ENCODE results near the gene PDE4A. TPM values are rescaled to one million over a fixed set of nuclear protein-coding genes. Genes with fewer than 3 reads are reported as not detected.

PDE4A gene
- total and polyA plus RNA-seq, 2 experiments from 2014 or later, result 5.2 to 5.4 TPM

DNA sequence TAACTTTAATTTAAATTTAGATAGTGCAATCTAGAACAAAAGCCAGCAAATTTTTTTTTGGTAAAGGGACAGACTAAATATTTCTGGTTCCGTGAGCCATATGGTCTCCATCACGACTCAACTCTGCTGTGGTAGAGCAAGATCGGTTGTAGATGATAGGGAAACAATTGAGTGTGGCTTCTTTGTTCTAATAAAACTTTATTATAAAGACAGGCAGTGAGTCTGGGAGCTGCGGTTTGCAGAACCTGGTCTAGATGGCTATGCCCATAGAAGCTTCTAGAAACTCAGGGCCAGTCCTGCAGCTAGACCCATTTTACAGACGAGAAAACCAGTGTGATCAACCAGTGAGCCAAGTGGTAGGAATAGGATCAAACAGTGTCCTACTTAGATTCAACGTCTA, 28.2 kb upstream of the PDE4A start:
- peaks cover 8% of the 10 kb centered on the region; the same call in 2 of the 3 replicates for H3K4me1 Mint-ChIP-seq
- Histone ChIP-seq H2AFZ (no peak overlapping the region), H3K4me3 (no peak overlapping the region), H3K27me3 (ENCODE audit: insufficient read depth) (no peaks in the 10 kb centered on the region), H3F3A (replicated peaks; ENCODE audit: low read depth) (peaks cover 17% of the 10 kb centered on the region; the same call in 1 of the 2 replicates), H3K9me2 (ENCODE audit: insufficient read depth) (no peaks in the 10 kb centered on the region), H3K36me3 (ENCODE audit: insufficient read depth) (peaks cover 14% of the 10 kb centered on the region; the same call in 1 of the 2 replicates), H3K79me2 (replicated peaks; ENCODE audit: insufficient read depth) (no peaks in the 10 kb centered on the region), H3K4me1 (ENCODE audit: insufficient read depth) (no peaks in the 10 kb centered on the region; the same call in 1 of the 2 replicates), H3K4me2 (no peak overlapping the region), H4K20me1 (replicated peaks; ENCODE audit: insufficient read depth) (peaks cover 4% of the 10 kb centered on the region; the same call in 1 of the 2 replicates), H3K27ac (ENCODE audit: low read depth) (no peak overlapping the region)
- no peak overlapping the region for H3K4me3 Mint-ChIP-seq
- peaks cover 1% of the 10 kb centered on the region for H3K27me3 Mint-ChIP-seq (ENCODE audit: insufficient read depth, low read depth, poor library complexity)
- H3K36me3 Mint-ChIP-seq (ENCODE audit: low read depth), result peaks cover 45% of the 10 kb centered on the region
- DNase-seq (ENCODE audit: low spot score) (no peak), ATAC-seq (no peak)
- TF ChIP-seq, protein P1, sequence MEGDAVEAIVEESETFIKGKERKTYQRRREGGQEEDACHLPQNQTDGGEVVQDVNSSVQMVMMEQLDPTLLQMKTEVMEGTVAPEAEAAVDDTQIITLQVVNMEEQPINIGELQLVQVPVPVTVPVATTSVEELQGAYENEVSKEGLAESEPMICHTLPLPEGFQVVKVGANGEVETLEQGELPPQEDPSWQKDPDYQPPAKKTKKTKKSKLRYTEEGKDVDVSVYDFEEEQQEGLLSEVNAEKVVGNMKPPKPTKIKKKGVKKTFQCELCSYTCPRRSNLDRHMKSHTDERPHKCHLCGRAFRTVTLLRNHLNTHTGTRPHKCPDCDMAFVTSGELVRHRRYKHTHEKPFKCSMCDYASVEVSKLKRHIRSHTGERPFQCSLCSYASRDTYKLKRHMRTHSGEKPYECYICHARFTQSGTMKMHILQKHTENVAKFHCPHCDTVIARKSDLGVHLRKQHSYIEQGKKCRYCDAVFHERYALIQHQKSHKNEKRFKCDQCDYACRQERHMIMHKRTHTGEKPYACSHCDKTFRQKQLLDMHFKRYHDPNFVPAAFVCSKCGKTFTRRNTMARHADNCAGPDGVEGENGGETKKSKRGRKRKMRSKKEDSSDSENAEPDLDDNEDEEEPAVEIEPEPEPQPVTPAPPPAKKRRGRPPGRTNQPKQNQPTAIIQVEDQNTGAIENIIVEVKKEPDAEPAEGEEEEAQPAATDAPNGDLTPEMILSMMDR (conservative IDR thresholded peaks at IDR 0.05; ENCODE audit: low read depth in 2 of 2), result no peak
- TF ChIP-seq ZNF331 (CRISPR knock-in tag; IDR thresholded peaks at IDR 0.05; ENCODE audit: low read depth) (no peak), JUNB (IDR thresholded peaks at IDR 0.05; ENCODE audit: unreplicated experiment) (no peak), EZH2 (IDR thresholded peaks at IDR 0.05; ENCODE audit: low read depth, unreplicated experiment) (no peak), STAT1 (IDR thresholded peaks at IDR 0.05; ENCODE audit: unreplicated experiment) (no peak), ZNF114 (CRISPR knock-in tag; IDR thresholded peaks at IDR 0.05) (no peak), NANOG (IDR thresholded peaks at IDR 0.05; ENCODE audit: borderline replicate concordance) (no peak), POLR2AphosphoS5 (IDR thresholded peaks at IDR 0.05; ENCODE audit: low read depth) (no peak), EZH2phosphoT487 (IDR thresholded peaks at IDR 0.05; ENCODE audit: unreplicated experiment) (no peak)
- TF ChIP-seq, protein P2, sequence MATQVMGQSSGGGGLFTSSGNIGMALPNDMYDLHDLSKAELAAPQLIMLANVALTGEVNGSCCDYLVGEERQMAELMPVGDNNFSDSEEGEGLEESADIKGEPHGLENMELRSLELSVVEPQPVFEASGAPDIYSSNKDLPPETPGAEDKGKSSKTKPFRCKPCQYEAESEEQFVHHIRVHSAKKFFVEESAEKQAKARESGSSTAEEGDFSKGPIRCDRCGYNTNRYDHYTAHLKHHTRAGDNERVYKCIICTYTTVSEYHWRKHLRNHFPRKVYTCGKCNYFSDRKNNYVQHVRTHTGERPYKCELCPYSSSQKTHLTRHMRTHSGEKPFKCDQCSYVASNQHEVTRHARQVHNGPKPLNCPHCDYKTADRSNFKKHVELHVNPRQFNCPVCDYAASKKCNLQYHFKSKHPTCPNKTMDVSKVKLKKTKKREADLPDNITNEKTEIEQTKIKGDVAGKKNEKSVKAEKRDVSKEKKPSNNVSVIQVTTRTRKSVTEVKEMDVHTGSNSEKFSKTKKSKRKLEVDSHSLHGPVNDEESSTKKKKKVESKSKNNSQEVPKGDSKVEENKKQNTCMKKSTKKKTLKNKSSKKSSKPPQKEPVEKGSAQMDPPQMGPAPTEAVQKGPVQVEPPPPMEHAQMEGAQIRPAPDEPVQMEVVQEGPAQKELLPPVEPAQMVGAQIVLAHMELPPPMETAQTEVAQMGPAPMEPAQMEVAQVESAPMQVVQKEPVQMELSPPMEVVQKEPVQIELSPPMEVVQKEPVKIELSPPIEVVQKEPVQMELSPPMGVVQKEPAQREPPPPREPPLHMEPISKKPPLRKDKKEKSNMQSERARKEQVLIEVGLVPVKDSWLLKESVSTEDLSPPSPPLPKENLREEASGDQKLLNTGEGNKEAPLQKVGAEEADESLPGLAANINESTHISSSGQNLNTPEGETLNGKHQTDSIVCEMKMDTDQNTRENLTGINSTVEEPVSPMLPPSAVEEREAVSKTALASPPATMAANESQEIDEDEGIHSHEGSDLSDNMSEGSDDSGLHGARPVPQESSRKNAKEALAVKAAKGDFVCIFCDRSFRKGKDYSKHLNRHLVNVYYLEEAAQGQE (IDR thresholded peaks at IDR 0.05; ENCODE audit: unreplicated experiment), result no peak
- TF ChIP-seq, protein P3, sequence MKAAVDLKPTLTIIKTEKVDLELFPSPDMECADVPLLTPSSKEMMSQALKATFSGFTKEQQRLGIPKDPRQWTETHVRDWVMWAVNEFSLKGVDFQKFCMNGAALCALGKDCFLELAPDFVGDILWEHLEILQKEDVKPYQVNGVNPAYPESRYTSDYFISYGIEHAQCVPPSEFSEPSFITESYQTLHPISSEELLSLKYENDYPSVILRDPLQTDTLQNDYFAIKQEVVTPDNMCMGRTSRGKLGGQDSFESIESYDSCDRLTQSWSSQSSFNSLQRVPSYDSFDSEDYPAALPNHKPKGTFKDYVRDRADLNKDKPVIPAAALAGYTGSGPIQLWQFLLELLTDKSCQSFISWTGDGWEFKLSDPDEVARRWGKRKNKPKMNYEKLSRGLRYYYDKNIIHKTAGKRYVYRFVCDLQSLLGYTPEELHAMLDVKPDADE (IDR thresholded peaks at IDR 0.05), result no peak
- TF ChIP-seq, protein P4, sequence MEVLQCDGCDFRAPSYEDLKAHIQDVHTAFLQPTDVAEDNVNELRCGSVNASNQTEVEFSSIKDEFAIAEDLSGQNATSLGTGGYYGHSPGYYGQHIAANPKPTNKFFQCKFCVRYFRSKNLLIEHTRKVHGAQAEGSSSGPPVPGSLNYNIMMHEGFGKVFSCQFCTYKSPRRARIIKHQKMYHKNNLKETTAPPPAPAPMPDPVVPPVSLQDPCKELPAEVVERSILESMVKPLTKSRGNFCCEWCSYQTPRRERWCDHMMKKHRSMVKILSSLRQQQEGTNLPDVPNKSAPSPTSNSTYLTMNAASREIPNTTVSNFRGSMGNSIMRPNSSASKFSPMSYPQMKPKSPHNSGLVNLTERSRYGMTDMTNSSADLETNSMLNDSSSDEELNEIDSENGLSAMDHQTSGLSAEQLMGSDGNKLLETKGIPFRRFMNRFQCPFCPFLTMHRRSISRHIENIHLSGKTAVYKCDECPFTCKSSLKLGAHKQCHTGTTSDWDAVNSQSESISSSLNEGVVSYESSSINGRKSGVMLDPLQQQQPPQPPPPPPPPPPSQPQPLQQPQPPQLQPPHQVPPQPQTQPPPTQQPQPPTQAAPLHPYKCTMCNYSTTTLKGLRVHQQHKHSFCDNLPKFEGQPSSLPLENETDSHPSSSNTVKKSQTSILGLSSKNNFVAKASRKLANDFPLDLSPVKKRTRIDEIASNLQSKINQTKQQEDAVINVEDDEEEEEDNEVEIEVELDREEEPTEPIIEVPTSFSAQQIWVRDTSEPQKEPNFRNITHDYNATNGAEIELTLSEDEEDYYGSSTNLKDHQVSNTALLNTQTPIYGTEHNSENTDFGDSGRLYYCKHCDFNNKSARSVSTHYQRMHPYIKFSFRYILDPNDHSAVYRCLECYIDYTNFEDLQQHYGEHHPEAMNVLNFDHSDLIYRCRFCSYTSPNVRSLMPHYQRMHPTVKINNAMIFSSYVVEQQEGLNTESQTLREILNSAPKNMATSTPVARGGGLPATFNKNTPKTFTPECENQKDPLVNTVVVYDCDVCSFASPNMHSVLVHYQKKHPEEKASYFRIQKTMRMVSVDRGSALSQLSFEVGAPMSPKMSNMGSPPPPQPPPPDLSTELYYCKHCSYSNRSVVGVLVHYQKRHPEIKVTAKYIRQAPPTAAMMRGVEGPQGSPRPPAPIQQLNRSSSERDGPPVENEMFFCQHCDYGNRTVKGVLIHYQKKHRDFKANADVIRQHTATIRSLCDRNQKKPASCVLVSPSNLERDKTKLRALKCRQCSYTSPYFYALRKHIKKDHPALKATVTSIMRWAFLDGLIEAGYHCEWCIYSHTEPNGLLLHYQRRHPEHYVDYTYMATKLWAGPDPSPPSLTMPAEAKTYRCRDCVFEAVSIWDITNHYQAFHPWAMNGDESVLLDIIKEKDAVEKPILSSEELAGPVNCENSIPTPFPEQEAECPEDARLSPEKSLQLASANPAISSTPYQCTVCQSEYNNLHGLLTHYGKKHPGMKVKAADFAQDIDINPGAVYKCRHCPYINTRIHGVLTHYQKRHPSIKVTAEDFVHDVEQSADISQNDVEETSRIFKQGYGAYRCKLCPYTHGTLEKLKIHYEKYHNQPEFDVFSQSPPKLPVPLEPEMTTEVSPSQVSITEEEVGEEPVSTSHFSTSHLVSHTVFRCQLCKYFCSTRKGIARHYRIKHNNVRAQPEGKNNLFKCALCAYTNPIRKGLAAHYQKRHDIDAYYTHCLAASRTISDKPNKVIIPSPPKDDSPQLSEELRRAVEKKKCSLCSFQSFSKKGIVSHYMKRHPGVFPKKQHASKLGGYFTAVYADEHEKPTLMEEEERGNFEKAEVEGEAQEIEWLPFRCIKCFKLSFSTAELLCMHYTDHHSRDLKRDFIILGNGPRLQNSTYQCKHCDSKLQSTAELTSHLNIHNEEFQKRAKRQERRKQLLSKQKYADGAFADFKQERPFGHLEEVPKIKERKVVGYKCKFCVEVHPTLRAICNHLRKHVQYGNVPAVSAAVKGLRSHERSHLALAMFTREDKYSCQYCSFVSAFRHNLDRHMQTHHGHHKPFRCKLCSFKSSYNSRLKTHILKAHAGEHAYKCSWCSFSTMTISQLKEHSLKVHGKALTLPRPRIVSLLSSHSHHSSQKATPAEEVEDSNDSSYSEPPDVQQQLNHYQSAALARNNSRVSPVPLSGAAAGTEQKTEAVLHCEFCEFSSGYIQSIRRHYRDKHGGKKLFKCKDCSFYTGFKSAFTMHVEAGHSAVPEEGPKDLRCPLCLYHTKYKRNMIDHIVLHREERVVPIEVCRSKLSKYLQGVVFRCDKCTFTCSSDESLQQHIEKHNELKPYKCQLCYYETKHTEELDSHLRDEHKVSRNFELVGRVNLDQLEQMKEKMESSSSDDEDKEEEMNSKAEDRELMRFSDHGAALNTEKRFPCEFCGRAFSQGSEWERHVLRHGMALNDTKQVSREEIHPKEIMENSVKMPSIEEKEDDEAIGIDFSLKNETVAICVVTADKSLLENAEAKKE (CRISPR knock-in tag; IDR thresholded peaks at IDR 0.05), result no peak
- H3K9me3 Mint-ChIP-seq, result no peaks in the 10 kb centered on the region
- H3K27ac Mint-ChIP-seq, result no peak overlapping the region

Data from GM23338 (cell line).